GM12878 (cell line): Measurements from ENCODE around the gene FAM221B. TPM values are rescaled to one million over a fixed set of nuclear protein-coding genes. Genes with fewer than 3 reads are reported as not detected.

Source experiments
- ATAC-seq: fragments of 200-7000 bp; cut with Tn5 transposase; 3 replicates; pipeline ENCODE4 v1.9.1; 2020; ENCODE audit warnings: mild to moderate bottlenecking, moderate library complexity
- BruUV-seq: library from RNA; stranded (reverse); fragments of 400-500 nt; replicated peaks from 2 replicates; lab custom pipeline; 2021; lab: Mats Ljungman, UMichigan
- CTCF ChIA-PET: fragments of 300-600 bp; sonication (Branson Sonifier 250); formaldehyde crosslinking; extraction: SDS; loops from one replicate; lab custom pipeline; 2021; ENCODE audit warnings: inconsistent platforms; lab: Yijun Ruan, JAX
- POLR2A ChIA-PET: fragments of 350-600 bp; formaldehyde crosslinking; extraction: SDS; loops from one replicate; lab custom pipeline; 2021; ENCODE audit warnings: inconsistent platforms; lab: Charles Lee
- RAD21 ChIA-PET: fragments of 300-600 bp; sonication (Branson Sonifier 250); formaldehyde crosslinking; loops from one replicate; lab custom pipeline; 2023; ENCODE audit warnings: antibody characterized with exemption; ENCODE audit not compliant: unreplicated experiment; lab: Charles Lee
- SMC1A ChIA-PET: fragments of 300-600 bp; sonication (Branson Sonifier 250); formaldehyde crosslinking; loops from one replicate; lab custom pipeline; 2023; ENCODE audit not compliant: unreplicated experiment, uncharacterized antibody; lab: Charles Lee
- DNase-seq: peaks from one replicate; pipeline ENCODE4 v3.0.0-alpha.2; 2011; ENCODE audit warnings: low read depth, low spot score
- FAIRE-seq: peaks from 3 replicates; lab custom pipeline; 2011; peaks lifted over from hg19 to GRCh38; lab: Jason Lieb, UNC
- H2AFZ ChIP-seq: 2 replicates; pipeline ENCODE4 v1.6.0; 2011; ENCODE audit warnings: low read depth, low read length, control low read depth; ENCODE audit not compliant: control insufficient read depth
- H3K27ac ChIP-seq: 2 replicates; pipeline ENCODE4 v1.5.1; 2011; ENCODE audit warnings: control low read depth; ENCODE audit not compliant: control insufficient read depth, insufficient read depth
- H3K27me3 ChIP-seq, 2 experiments: replicated peaks in 1 of 2; 2 replicates each; pipeline versions ENCODE4 v1.6.0 to v1.6.1; 2011; ENCODE audit warnings: low read length in 1 of 2; ENCODE audit not compliant: control insufficient read depth in 2 of 2, insufficient read depth in 2 of 2
- H3K36me3 ChIP-seq, 2 experiments: 2 replicates each; pipeline ENCODE4 v1.5.1; 2011; ENCODE audit warnings: low read length in 1 of 2; ENCODE audit not compliant: control insufficient read depth in 2 of 2, insufficient read depth in 2 of 2
- H3K4me1 ChIP-seq: 2 replicates; pipeline ENCODE4 v1.6.1; 2011; ENCODE audit warnings: mild to moderate bottlenecking, low read length, moderate library complexity, mixed read lengths; ENCODE audit not compliant: control insufficient read depth, insufficient read depth
- H3K4me2 ChIP-seq: 2 replicates; pipeline ENCODE4 v1.6.0; 2011; ENCODE audit warnings: control low read depth; ENCODE audit not compliant: control insufficient read depth, insufficient read depth
- H3K4me3 ChIP-seq: fragments of 200-600 bp; sonication (generic); 2 replicates; pipeline ENCODE4 v1.5.1; 2016
- H3K79me2 ChIP-seq: 2 replicates; pipeline ENCODE4 v1.6.0; 2011; ENCODE audit warnings: low read length; ENCODE audit not compliant: control insufficient read depth, insufficient read depth
- H3K9ac ChIP-seq: 2 replicates; pipeline ENCODE4 v1.8.0; 2011; ENCODE audit warnings: low read length, control low read depth, mixed read lengths; ENCODE audit not compliant: control insufficient read depth, insufficient read depth
- H3K9me3 ChIP-seq: replicated peaks from 3 replicates; pipeline ENCODE4 v1.5.1; 2011; ENCODE audit warnings: mild to moderate bottlenecking, low read length; ENCODE audit not compliant: control insufficient read depth, insufficient read depth
- H4K20me1 ChIP-seq: 2 replicates; pipeline ENCODE4 v1.6.0; 2011; ENCODE audit not compliant: control insufficient read depth, insufficient read depth
- BCL11A ChIP-seq: IDR thresholded peaks from 2 replicates; pipeline ENCODE4 v1.6.1; 2011; ENCODE audit warnings: low read depth, low read length
- BRCA1 ChIP-seq: IDR thresholded peaks from 2 replicates; pipeline ENCODE4 v1.6.1; 2011; ENCODE audit warnings: low read depth, low read length, improper control_type of control experiment
- E2F8 ChIP-seq: fragments of 450-650 bp; IDR thresholded peaks from 2 replicates; pipeline ENCODE4 v1.6.1; 2018; ENCODE audit warnings: mild to moderate bottlenecking, low read depth, moderate library complexity; ENCODE audit not compliant: partially characterized antibody
- EGR1 ChIP-seq, 2 experiments: IDR thresholded peaks; 1 replicate in 1 of 2; 2 replicates in 1 of 2; pipeline ENCODE4 v1.6.1; 2011 to 2012; ENCODE audit warnings: low read depth in 2 of 2, low read length in 2 of 2, borderline replicate concordance in 1 of 2, mild to moderate bottlenecking in 1 of 2, moderate library complexity in 1 of 2
- IRF4 ChIP-seq: IDR thresholded peaks from 2 replicates; pipeline ENCODE4 v1.6.1; 2011; ENCODE audit warnings: low read depth, low read length
- MYB ChIP-seq: fragments of 150-350 bp; IDR thresholded peaks from 2 replicates; pipeline ENCODE4 v1.6.1; 2014; ENCODE audit warnings: mild to moderate bottlenecking, low read depth, low read length, borderline replicate concordance
- NFYA ChIP-seq: IDR thresholded peaks from 2 replicates; pipeline ENCODE4 v1.6.1; 2011; ENCODE audit warnings: low read depth, mild to moderate bottlenecking, low read length, improper control_type of control experiment, borderline replicate concordance
- NR2C1 ChIP-seq: fragments of 450-650 bp; IDR thresholded peaks from 2 replicates; pipeline ENCODE4 v1.6.1; 2017; ENCODE audit warnings: antibody characterized with exemption, mild to moderate bottlenecking, moderate library complexity
- PAX5 ChIP-seq: IDR thresholded peaks from 2 replicates; pipeline ENCODE4 v1.6.1; 2011; ENCODE audit warnings: low read depth, low read length, borderline replicate concordance
- RELA ChIP-seq: fragments of 450-650 bp; IDR thresholded peaks from 2 replicates; pipeline ENCODE4 v1.8.0; 2014; ENCODE audit warnings: borderline replicate concordance; ENCODE audit not compliant: partially characterized antibody
- SP1 ChIP-seq: IDR thresholded peaks from one replicate; pipeline ENCODE4 v1.6.1; 2011; ENCODE audit warnings: low read depth, low read length
- TARDBP ChIP-seq: IDR thresholded peaks from 2 replicates; pipeline ENCODE4 v1.6.1; 2016; ENCODE audit warnings: borderline replicate concordance
- ZNF622 ChIP-seq: fragments of 450-650 bp; IDR thresholded peaks from 2 replicates; pipeline ENCODE4 v1.6.1; 2017; ENCODE audit warnings: mild to moderate bottlenecking, inconsistent platforms
- WGBS: methylation state at CpG from one replicate; pipeline ENCODE4 v1.1.6; 2016; ENCODE audit warnings: low lambda C conversion rate; ENCODE audit not compliant: insufficient replicate concordance, insufficient coverage; ENCODE audit errors: missing lambda C conversion rate; 5-methylcytosine and 5-hydroxymethylcytosine counted together
- in situ Hi-C: fragments of 300-500 bp; cut with MboI; formaldehyde crosslinking; loops from 9 replicates; pipeline ENCODE4 v1.14.3; 2018; ENCODE audit warnings: mixed read lengths
- intact Hi-C: fragments of 100-400 bp; cut with micrococcal nuclease; formaldehyde crosslinking; loops from one replicate; pipeline ENCODE4 v1.14.2; 2022; ENCODE audit not compliant: unreplicated experiment
- polyA plus RNA-seq, 11 experiments: library from polyadenylated mRNA; depleted of rRNA in 4 of 11; unstranded in 6 of 11; stranded (reverse) in 5 of 11; fragments of >200 nt; fragmentation: Nextera tagmentation in 4 of 11; fragmentation: Illumina TruSeq in 1 of 11; extraction: Ambion mirVana in 4 of 11; extraction: Trizol in 1 of 11; gene quantifications; 1 replicate in 1 of 11; 2 replicates in 10 of 11; pipeline versions ENCODE4 v1.2.1 to v1.2.3, GENCODE V29; 2011 to 2016; ENCODE audit warnings: inconsistent platforms in 2 of 11, missing spikeins in 2 of 11, low read depth in 1 of 11
- total RNA-seq, 4 experiments: library from RNA; depleted of rRNA in 3 of 4; stranded (reverse); fragments of >200 nt in 3 of 4; fragmentation: Illumina TruSeq in 1 of 4; extraction: Trizol in 1 of 4; gene quantifications; 2 replicates each; pipeline versions ENCODE4 v1.2.1 to v1.2.3, GENCODE V29; 2013 to 2021
- TF ChIP-seq, protein P1 (sequence below): fragments of 450-650 bp; IDR thresholded peaks from 2 replicates; pipeline ENCODE4 v1.6.1; 2016; ENCODE audit warnings: mild to moderate bottlenecking
- TF ChIP-seq, protein P2 (sequence below): fragments of 450-650 bp; IDR thresholded peaks from 2 replicates; pipeline ENCODE4 v1.6.1; 2016; ENCODE audit warnings: mild to moderate bottlenecking

The FAM221B gene
- total and polyA plus RNA-seq, 10 of the 15 experiments (the other 5 are each of a cell fraction or from before 2014, with no cell fraction given) = 0.02 to 0.12 (median 0.04) TPM; not detected in 5

DNA sequence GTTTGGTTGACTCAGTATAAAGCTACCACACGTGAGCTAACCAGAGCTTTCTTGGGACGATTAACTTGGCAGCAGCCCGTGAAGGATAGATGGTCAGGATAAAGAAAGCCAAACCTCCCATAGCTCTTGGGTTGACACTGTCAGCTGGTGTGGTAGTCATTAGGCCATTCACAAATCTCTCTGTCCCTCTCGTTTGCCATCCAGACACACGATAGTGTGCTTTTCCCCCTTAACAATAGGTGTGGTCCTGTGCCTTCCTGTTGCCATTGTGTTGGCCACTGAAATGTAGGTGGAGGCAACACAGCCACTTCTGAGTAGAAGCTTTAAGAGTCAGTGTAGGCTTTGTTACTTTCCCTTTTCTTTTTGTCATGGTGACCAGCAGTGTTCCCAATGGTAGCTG is 29.9 kb upstream of the FAM221B start (continued):
- no peak for TF ChIP-seq PAX5
- no peak for TF ChIP-seq NR2C1
- no peak for TF ChIP-seq ZNF622
- no peak for TF ChIP-seq BCL11A
- TF ChIP-seq, protein P1, sequence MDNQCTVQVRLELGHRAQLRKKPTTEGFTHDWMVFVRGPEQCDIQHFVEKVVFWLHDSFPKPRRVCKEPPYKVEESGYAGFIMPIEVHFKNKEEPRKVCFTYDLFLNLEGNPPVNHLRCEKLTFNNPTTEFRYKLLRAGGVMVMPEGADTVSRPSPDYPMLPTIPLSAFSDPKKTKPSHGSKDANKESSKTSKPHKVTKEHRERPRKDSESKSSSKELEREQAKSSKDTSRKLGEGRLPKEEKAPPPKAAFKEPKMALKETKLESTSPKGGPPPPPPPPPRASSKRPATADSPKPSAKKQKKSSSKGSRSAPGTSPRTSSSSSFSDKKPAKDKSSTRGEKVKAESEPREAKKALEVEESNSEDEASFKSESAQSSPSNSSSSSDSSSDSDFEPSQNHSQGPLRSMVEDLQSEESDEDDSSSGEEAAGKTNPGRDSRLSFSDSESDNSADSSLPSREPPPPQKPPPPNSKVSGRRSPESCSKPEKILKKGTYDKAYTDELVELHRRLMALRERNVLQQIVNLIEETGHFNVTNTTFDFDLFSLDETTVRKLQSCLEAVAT = no peak

- H3K4me1 ChIP-seq = no peaks in the 10 kb centered on the region
- H3K9ac ChIP-seq = no peak overlapping the region
- in situ Hi-C loops = no loop called here
- H3K79me2 ChIP-seq = no peaks in the 10 kb centered on the region
- no peaks in the 10 kb centered on the region for H3K27me3 ChIP-seq
- H3K36me3 ChIP-seq = no peaks in the 10 kb centered on the region
- FAIRE-seq (no peak), DNase-seq (no peak), ATAC-seq (no peak)
- CTCF ChIA-PET = interaction anchor here (1.4 to 12.7 kb wide), 5 partner anchors 8 to 69 kb away, joined by 3 to 92 read pairs (median 7); partner anchors contain the start of genes FAM221B and TMEM8B
- intact Hi-C loops = no loop called here
- no peak overlapping the region for H3K4me3 ChIP-seq
- H3K4me2 ChIP-seq = no peak overlapping the region
- no peaks in the 10 kb centered on the region for H4K20me1 ChIP-seq
- 63% methylated on average over 5 of the region's 5 CpGs for WGBS
- POLR2A ChIA-PET = interaction anchor here (1.6 kb wide), 1 partner anchor 9 kb away, joined by 5 read pairs; no protein-coding TSS in a partner anchor
- no peaks in the 10 kb centered on the region for H3K9me3 ChIP-seq
- H2AFZ ChIP-seq = no peak overlapping the region
- RAD21 ChIA-PET = interaction anchor here (0.6 to 4.7 kb wide), 2 partner anchors 21 to 30 kb away, joined by 3 to 18 read pairs; no protein-coding TSS in a partner anchor
- H3K27ac ChIP-seq = no peak overlapping the region
- SMC1A ChIA-PET = interaction anchor here (0.9 to 3.0 kb wide), 4 partner anchors 9 to 25 kb away, joined by 3 to 13 read pairs (median 4); no protein-coding TSS in a partner anchor
- no TSS peak for BruUV-seq
- TF ChIP-seq RELA = no peak
- TF ChIP-seq E2F8 = no peak
- TF ChIP-seq MYB = no peak
- TF ChIP-seq SP1 = no peak
- no peak for TF ChIP-seq EGR1 (IDR thresholded peaks at IDR 0.05; ENCODE audit: borderline replicate concordance in 1 of 2, low read depth in 2 of 2, low read length in 2 of 2)
- no peak for TF ChIP-seq IRF4
- no peak for TF ChIP-seq NFYA
- TF ChIP-seq, protein P2, sequence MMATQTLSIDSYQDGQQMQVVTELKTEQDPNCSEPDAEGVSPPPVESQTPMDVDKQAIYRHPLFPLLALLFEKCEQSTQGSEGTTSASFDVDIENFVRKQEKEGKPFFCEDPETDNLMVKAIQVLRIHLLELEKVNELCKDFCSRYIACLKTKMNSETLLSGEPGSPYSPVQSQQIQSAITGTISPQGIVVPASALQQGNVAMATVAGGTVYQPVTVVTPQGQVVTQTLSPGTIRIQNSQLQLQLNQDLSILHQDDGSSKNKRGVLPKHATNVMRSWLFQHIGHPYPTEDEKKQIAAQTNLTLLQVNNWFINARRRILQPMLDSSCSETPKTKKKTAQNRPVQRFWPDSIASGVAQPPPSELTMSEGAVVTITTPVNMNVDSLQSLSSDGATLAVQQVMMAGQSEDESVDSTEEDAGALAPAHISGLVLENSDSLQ = no peak
- no peak for TF ChIP-seq TARDBP
- TF ChIP-seq BRCA1 = no peak
These were observed 28.4 kb upstream of the FAM221B start for GRCh38 chr9:35856882-35857281.
